Fibroblast of lung (primary cell): ENCODE measurements around the gene RASSF10. TPM values are rescaled to one million over a fixed set of nuclear protein-coding genes. Genes with fewer than 3 reads are reported as not detected.

Experiments used
- DNase-seq, 2 donors: peaks; one replicate each; pipeline versions ENCODE4 v3.0.0 to v3.0.0-alpha.2; 2010; ENCODE audit warnings: low read depth in 2 of 2
- H2AFZ ChIP-seq: 2 replicates; pipeline ENCODE4 v1.5.1; 2012; ENCODE audit warnings: low read length, control low read depth, inconsistent platforms
- H3K27ac ChIP-seq: 2 replicates; pipeline ENCODE4 v1.5.1; 2011; ENCODE audit warnings: low read length, control low read depth; ENCODE audit not compliant: insufficient read depth
- H3K27me3 ChIP-seq: 2 replicates; pipeline ENCODE4 v1.5.1; 2011; ENCODE audit warnings: mild to moderate bottlenecking, low read length; ENCODE audit not compliant: control insufficient read depth, insufficient read depth
- H3K36me3 ChIP-seq: 2 replicates; pipeline ENCODE4 v1.5.1; 2011; ENCODE audit warnings: low read length; ENCODE audit not compliant: control insufficient read depth, insufficient read depth
- H3K4me1 ChIP-seq: 2 replicates; pipeline ENCODE4 v1.5.1; 2011; ENCODE audit warnings: low read length; ENCODE audit not compliant: control insufficient read depth, insufficient read depth; ENCODE audit errors: extremely low read depth
- H3K4me2 ChIP-seq: 2 replicates; pipeline ENCODE4 v1.5.1; 2011; ENCODE audit warnings: low read length, control low read depth; ENCODE audit not compliant: insufficient read depth; ENCODE audit errors: extremely low read depth
- H3K4me3 ChIP-seq, 4 experiments: fragments of 200-600 bp in 1 of 4; sonication (generic) in 1 of 4; replicated peaks in 1 of 4; 2 replicates each; pipeline ENCODE4 v1.5.1; 2011 to 2016; ENCODE audit warnings: low read length in 4 of 4, low read depth in 3 of 4, mild to moderate bottlenecking in 3 of 4, control low read depth in 2 of 4, inconsistent platforms in 1 of 4, mixed read lengths in 1 of 4; ENCODE audit not compliant: insufficient read depth in 1 of 4; ENCODE audit errors: control extremely low read depth in 1 of 4
- H3K79me2 ChIP-seq: 2 replicates; pipeline ENCODE4 v1.5.1; 2012; ENCODE audit warnings: mild to moderate bottlenecking, low read length, inconsistent platforms; ENCODE audit not compliant: control insufficient read depth, insufficient read depth
- H3K9ac ChIP-seq: 2 replicates; pipeline ENCODE4 v1.5.1; 2011; ENCODE audit warnings: mild to moderate bottlenecking, low read length, control low read depth; ENCODE audit not compliant: insufficient read depth
- H3K9me3 ChIP-seq: 2 replicates; pipeline ENCODE4 v1.5.1; 2012; ENCODE audit warnings: low read depth, low read length; ENCODE audit not compliant: control insufficient read depth, insufficient read depth
- H4K20me1 ChIP-seq: 2 replicates; pipeline ENCODE4 v1.5.1; 2011; ENCODE audit warnings: low read length; ENCODE audit not compliant: control insufficient read depth, insufficient read depth; ENCODE audit errors: extremely low read depth
- CTCF ChIP-seq, 2 donors: IDR thresholded peaks in 1 of 2; conservative IDR thresholded peaks in 1 of 2; 1 replicate in 1 of 2; 2 replicates in 1 of 2; pipeline ENCODE4 v1.5.1; 2011 to 2012; ENCODE audit warnings: low read length in 2 of 2, control low read depth in 1 of 2, inconsistent platforms in 1 of 2, low read depth in 1 of 2, mild to moderate bottlenecking in 1 of 2
- EZH2 ChIP-seq: IDR thresholded peaks from 2 replicates; pipeline ENCODE4 v1.5.1; 2012; ENCODE audit warnings: low read length, control low read depth, mild to moderate bottlenecking; ENCODE audit errors: missing control alignments
- polyA plus RNA-seq, 2 donors: library from polyadenylated mRNA; depleted of rRNA in 1 of 2; stranded (reverse) in 1 of 2; unstranded in 1 of 2; fragments of >200 nt; gene quantifications; 2 replicates each; pipeline ENCODE4 v1.2.1, GENCODE V29; 2011 to 2012; ENCODE audit warnings: missing spikeins in 1 of 2
- total RNA-seq: library from RNA; depleted of rRNA; stranded (reverse); fragments of >200 nt; gene quantifications from 2 replicates; pipeline ENCODE4 v1.2.1, GENCODE V29; 2014

Gene RASSF10
- total and polyA plus RNA-seq, 2 donors (not counting 1 experiment from before 2014, with no cell fraction given) = not detected

DNA sequence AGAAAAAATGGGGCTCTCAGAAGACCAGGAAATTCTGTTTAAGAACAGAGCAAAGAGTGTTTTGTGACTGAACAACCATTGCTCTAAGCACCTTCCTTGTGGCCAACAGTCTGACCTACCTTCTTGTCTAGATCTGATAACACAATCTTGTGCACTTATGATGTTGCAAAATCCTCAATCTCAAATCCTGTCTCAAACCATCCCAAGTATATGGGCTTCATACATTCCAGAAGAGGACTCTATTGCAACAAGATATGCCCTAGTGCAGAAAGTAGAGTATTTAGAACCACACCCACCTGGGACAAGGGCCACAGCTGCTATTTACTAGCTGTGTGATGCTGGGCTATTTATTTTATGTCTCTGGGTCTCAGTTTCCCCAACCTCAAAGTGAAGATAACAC lies 27.1 kb downstream of the RASSF10 start:
- H3K4me3 ChIP-seq = no peak overlapping the region
- DNase-seq = no peak
- no peak overlapping the region for H2AFZ ChIP-seq
- no peaks in the 10 kb centered on the region for H3K9me3 ChIP-seq
- no peaks in the 10 kb centered on the region for H3K4me1 ChIP-seq
- no peak overlapping the region for H3K9ac ChIP-seq
- H3K4me2 ChIP-seq = no peak overlapping the region
- no peak for TF ChIP-seq EZH2
- no peak for TF ChIP-seq CTCF (conservative IDR thresholded peaks at IDR 0.05 in 1 of 2, IDR thresholded peaks at IDR 0.05 in 1 of 2; ENCODE audit: low read depth in 1 of 2, low read length in 2 of 2)
- no peaks in the 10 kb centered on the region for H4K20me1 ChIP-seq
- no peaks in the 10 kb centered on the region for H3K36me3 ChIP-seq
- no peak overlapping the region for H3K27ac ChIP-seq
- no peaks in the 10 kb centered on the region for H3K79me2 ChIP-seq
- peaks cover 19% of the 10 kb centered on the region for H3K27me3 ChIP-seq

DNA sequence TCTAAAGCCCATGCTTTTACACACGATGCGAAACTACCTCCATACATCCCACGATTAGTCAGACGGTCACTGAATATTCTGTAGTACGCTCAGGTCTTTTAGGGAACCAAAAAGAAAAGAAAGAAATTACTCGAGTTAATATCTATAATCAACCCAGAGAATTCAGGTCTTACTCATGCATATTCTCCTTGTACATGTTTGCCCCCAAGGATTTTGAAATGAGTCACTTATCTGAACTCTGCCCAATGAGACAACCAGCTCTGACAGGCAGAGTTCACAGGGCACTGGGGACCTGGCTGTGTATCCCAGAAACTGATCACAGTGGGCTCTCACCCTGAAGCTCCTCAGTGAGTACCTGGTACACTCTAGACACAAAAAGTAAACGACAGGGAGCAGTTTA lies 29.2 kb downstream of the RASSF10 start:
- Histone ChIP-seq H3K36me3 (no peaks in the 10 kb centered on the region), H3K79me2 (no peaks in the 10 kb centered on the region), H2AFZ (no peak overlapping the region), H3K27me3 (peaks cover 23% of the 10 kb centered on the region), H3K9ac (no peak overlapping the region), H3K9me3 (no peaks in the 10 kb centered on the region), H4K20me1 (no peaks in the 10 kb centered on the region), H3K4me1 (no peaks in the 10 kb centered on the region), H3K4me2 (no peak overlapping the region), H3K27ac (no peak overlapping the region), H3K4me3 (no peak overlapping the region)
- TF ChIP-seq CTCF (conservative IDR thresholded peaks at IDR 0.05 in 1 of 2, IDR thresholded peaks at IDR 0.05 in 1 of 2; ENCODE audit: low read depth in 1 of 2, low read length in 2 of 2) = no peak
- TF ChIP-seq EZH2 = no peak
- DNase-seq = no peak

DNA sequence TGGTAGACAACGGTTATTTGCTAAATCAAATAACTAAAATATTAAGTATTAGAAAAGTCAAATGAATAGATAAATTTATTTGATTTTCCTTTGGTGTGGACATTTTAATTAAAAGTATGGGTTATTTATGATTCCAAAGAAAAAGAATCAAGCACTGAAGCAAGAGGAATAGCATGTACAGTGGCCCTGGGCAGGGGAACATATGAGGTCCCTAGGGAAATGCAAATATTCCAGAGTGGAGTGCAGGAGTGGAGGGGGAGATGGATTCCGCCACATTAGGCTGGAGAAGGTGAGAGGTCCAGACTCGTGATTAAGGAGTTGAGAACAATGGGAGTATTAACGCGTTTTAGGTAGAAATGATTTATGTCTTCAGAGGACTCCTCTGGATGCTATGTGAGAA lies 30.0 kb downstream of the RASSF10 start:
- no peak overlapping the region for H3K27ac ChIP-seq
- TF ChIP-seq EZH2 = no peak
- no peak for TF ChIP-seq CTCF (conservative IDR thresholded peaks at IDR 0.05 in 1 of 2, IDR thresholded peaks at IDR 0.05 in 1 of 2; ENCODE audit: low read depth in 1 of 2, low read length in 2 of 2)
- no peaks in the 10 kb centered on the region for H3K9me3 ChIP-seq
- no peak overlapping the region for H2AFZ ChIP-seq
- no peak for DNase-seq
- H3K4me2 ChIP-seq = no peak overlapping the region
- no peak overlapping the region for H3K9ac ChIP-seq
- no peaks in the 10 kb centered on the region for H3K36me3 ChIP-seq
- H4K20me1 ChIP-seq = no peaks in the 10 kb centered on the region
- peaks cover 21% of the 10 kb centered on the region for H3K27me3 ChIP-seq
- H3K4me1 ChIP-seq = no peaks in the 10 kb centered on the region
- H3K79me2 ChIP-seq = no peaks in the 10 kb centered on the region
- no peak overlapping the region for H3K4me3 ChIP-seq
